ENCODE measurements around the gene ARID1B.

The ARID1B gene

DNA sequence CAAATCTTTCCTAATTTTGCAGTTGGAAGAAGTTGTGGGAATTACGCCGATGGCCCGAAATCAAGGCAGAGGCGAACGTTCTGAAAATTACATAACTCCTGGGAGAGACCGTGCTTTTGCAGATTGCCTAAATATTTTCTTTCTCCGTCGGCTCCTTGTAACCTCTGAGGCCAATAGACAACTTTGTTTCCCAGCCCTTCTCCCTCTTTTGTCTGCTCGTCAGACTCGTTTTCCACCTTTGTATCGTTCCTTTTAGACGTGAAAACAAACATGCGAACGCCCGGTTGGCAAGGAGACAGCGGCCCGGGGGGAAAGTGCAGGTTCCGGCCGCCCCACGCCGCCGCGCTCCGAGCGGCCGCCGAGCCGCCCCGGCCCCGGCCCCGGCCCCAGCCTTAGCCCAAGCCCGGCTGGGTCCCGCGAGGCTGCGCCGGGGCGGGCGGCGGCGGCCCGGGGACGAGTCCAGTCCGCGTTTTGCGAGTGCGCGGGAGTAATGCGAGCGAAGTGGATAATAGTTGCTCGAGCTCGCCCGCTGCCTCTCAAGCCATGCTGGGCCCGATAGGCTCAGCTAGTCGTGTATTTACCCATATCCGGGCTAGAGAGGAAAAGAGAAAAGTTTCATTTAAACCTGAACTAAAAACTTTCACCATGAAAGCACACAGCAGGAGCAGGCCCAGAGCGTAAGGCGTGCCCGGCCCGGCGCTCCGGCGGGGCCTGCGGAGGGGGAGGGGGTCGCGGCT, at the start of gene ARID1B:
Gene ARID1B, plus strand, starts transcription at position 539 of the 737 bp plus-strand sequence. CDS start 303 bp downstream, outside the sequence.
- peak; percentile 64 for DNase-seq (ENCODE audit: low spot score)

DNA sequence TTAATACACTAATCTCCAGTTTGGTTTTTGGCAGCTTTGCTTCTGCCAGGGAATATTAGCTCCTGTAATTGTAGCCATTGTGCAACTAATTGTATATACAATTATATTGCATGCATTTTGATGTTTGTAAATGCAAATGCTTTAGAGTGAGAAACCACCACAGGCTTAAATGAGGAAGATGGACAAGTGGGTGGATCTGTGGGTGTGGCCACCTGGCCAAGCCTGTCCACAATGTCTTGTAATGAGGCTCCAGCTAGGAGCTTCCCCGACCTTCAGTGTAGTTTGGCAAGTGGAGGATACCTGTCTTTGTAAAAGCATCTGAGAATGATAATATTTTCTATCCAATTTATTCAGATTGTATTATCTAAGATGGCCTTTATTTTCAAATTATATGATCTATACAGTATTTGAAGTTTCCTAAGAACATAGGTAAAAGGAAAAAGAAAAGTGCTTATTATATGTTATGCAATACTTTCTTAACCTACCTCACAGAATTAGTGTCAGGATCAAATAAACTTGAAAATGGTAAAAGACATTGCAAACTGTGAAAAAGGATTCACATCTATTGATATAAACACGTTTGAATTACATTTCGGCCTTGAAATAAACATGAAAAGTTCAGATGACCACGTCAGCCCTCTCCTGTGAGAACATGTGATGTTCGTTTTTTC, 49.3 kb upstream of the ARID1B start:
- DNase-seq (ENCODE audit: low spot score): no peak

DNA sequence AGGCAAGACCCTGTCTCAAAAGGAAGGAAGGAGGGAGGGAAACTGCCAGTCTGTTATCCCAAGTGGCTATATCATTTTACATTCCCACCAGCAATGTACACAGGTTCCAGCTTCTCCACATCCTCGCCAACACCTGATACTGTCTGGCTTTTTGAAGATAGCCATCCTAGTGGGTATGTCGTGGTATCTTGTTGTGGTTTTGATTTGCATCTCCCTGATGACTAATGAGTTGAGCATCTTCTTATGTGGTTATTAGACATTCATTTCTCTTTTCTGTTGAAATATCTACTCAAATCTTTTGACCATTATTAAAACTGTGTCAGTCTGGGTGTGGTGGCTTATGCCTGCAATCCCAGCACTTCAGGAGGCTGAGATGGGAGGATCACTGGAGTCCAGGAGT, 47.9 kb upstream of the ARID1B start:
- DNase-seq (ENCODE audit: low spot score): peak; percentile 21

DNA sequence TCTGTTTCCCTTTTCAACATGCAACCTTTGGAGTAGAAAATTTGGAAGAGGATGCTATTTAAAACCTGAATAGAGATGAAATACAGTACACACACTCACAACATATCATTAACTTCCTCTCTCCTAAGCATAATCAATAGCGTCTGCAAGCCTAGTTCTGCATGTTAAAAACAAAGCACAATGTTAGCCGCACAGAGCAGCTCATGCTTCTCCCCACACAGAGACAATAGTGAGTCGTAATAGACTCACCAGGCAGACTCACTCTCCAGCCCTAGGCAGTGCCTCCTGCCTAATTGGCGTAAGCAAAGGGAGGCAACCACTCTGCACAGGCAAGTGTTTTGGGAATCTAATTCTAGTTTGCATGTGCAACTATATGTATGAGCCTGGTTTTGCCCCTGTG, 45.8 kb upstream of the ARID1B start:
- DNase-seq (ENCODE audit: low spot score): peak; percentile 53

DNA sequence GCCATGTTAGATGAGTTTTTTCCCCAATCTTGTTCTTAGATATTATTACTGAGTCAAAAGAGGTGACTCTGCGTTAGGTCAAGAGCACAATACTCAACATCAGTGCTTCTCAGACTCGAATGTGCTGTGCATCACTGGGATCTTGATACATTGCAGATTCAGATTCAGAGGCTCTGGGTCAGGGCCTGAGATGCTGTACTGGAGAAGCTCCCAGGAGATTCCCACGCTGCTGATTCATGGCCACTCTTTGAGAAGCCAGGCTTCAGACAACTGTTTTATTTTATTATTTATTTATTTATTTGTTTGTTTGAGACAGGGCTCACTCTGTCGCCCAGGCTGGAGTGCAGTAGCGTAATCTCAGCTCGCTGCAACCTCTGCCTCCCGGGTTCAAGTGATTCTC, 41.4 kb upstream of the ARID1B start:
- no peak for DNase-seq (ENCODE audit: low spot score)

DNA sequence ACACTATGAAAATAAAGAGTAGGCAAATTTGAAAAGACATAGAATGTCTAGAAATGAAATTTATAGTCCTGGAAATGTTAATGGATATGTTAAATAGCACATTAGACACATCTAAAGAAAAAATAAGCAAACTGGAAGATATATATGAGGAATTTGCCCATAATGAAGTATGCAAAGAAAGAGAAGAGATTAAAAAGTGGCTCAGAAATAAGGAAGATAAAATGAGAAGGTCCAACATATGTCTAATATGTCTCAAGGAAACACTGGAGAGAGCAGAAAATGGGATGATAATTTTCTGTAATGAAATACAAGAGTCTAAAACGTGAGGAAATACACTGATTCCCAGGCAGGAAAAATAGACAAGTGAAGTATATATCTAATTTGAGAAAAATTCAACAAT, 36.6 kb upstream of the ARID1B start:
- DNase-seq (ENCODE audit: low spot score): no peak

DNA sequence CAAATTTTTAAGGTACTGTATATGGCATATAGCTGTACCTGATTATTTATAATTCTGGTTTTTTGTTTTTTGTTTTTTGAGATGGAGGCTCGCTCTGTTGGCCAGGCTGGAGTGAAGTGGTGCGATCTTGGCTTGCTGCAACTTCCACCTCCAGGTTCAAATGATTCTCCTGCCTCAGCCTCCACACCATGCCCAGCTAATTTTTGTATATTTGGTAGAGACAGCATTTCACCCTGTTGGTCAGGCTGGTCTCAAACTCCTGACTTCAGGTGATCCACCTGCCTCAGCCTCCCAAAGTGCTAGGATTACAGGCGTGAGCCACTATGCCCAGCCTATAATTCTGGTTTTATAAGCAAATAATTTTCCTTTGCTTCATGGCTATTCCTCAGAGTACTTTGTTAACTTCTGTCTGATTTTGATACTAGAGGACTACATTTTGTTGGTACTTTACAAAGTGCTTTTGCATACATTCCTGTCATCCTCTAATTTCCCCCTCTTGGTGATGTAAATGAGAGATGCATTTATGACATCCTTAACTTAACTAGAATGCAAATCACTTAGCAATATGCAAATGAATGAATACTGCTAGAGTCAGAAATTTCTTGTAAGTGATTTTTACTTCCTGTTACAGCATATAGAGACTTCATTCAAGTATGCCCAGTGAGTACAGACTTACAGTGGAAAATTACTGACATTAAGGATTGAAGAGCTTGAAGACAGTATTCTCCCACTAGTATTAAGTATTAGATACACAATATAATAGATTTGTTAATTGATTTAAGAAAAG, 35.7 kb upstream of the ARID1B start:
- DNase-seq (ENCODE audit: low spot score): peak; percentile 23

DNA sequence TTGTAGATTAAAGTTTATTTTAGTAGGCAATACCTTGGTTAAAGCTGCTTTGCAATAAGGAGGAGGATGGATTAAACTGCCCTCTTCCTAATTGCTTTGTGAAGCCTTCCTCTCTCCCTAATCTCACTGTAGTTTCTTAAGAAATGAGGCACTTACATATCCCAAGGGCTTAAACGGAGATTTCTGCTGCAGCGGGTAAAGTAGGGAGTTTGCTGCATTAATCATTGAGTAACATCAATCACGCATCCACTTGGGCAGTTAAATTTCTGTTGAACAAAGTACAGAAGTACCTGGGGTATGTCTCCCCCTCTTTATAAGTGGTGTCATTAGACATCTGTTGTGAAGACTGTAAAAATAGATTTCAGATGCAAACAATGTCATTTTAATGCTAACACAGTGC, 29.5 kb upstream of the ARID1B start:
- DNase-seq (ENCODE audit: low spot score): no peak

DNA sequence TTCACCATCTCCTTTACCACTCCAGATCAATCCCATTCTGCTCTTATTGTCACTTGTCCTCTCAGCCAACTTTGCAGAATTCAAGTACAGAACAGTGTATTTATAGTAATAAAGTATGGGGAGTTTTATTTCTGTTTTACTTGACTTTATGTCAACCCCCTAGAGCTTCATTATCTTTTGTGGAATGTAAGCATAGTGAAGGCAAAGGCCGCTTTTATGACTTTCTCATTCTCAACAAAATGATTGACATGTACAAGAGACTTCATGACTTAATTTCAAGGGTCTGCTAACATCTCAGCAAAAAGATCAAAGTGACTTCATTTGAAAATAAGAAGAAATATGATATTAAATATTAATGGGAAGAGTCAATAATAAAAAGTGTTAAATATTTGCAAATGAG, 28.7 kb upstream of the ARID1B start:
- no peak for DNase-seq (ENCODE audit: low spot score)

DNA sequence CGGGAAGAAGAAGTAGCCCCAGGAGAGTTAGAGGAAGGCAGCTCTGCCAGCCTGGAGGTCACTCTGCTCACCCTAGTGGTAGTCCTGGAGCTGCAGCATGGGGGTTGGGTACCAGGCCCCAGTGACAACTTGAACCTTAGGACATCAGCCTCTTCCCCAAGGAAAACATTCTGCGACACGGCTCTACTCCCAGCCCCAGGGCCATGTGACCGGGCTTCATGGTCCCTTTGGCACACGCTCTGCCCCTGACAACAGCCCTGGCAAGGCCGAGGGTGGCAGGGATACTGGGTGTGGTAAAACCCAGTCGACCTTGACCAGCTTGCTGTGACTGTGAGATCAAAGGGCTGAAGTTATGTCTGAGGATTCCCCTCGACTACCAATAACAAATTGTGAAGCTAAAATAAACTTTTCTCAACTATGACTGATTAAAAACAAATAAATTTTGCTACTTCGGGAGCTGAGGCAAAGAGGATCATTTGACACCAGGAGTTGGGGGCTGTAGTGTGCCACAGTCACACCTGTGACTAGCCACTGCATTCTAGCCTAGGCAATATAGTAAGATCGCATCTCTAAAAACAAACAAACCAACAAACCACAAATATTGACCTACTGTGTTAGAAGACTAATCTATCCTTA, 24.4 kb upstream of the ARID1B start:
- DNase-seq (ENCODE audit: low spot score): no peak

DNA sequence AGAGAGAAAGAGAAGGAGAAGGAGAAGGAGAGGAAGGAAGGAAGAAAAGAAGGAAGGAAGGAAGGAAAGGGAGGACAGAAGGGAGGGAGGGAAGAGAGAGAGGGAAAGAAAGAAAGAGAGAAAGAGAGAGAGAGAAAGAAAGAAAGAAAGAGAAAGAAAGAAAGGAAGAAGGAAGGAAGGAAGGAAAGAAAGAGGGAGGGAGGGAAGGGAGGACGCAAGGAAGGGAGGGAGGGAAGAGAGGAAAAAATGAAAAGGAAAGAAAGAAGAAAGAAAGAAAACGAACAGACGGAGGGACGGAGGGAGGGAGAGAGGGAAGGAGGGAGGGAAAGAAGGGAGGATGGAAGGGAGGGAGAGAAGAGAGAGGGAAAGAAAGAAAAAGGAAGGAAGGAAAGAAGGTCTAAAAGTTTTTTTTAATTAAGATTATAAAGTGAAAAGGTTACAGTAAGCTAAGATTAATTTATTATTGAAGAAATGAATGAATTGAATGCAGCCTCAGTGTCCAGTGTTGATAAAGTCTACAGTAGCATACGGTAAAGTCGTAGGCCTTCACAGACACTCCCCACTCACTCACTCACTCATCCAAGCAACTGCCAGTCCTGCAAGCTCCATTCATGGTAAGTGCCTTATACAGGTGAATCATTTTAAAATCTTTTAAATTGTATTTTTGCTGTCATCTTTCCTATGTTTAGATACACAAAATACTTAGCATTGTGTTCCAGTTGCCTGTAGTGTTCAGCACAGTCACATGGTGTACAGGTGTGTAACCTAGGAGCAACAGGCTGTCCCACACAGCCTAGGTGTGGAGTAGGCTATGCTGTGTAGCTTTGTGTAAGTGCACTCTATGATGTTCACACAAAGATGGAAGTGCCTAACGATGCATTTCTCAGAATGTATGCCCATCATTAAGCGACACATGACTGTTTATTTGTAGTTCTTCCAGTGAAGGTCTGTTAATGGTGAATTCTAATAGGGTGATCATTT, 20.3 kb upstream of the ARID1B start:
- no peak for DNase-seq (ENCODE audit: low spot score)

DNA sequence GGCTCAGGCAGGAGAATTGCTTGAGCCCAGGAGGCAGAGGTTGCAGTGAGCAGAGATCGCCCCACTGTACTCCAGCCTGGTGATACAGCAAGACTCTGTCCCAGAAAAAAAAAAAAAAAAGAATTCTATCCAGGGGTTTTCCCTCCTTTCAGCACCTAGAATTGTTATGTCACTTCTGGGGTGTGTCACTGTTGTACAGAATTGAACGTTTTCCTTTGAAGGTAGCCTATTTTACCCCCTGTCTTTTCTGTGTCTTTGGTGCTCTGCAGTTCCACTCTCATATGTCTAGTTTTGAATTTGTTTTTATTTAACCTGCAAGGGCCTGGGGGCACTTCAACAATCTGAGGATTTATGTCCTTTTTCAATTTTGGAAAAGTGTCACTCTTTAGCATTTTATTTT, 19.3 kb upstream of the ARID1B start:
- no peak for DNase-seq (ENCODE audit: low spot score)

DNA sequence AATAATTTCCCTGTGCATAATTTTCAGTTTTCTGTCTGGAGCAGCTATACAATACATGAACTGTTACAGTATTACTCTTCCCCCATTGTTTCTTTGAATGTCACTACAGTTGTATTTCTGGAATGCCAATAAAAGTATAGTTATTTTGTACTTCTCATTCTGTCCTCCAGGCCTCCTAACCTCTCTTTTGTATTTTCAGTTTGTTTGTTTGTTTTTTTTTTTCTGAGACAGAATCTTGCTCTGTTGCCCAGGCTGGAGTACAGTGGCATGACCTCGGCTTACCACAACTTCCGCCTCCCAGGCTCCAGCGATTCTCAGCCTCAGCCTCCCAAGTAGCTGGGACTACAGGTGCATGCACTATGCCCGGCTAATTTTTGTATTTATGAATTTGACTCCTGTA, 16.8 kb upstream of the ARID1B start:
- no peak for DNase-seq (ENCODE audit: low spot score)

DNA sequence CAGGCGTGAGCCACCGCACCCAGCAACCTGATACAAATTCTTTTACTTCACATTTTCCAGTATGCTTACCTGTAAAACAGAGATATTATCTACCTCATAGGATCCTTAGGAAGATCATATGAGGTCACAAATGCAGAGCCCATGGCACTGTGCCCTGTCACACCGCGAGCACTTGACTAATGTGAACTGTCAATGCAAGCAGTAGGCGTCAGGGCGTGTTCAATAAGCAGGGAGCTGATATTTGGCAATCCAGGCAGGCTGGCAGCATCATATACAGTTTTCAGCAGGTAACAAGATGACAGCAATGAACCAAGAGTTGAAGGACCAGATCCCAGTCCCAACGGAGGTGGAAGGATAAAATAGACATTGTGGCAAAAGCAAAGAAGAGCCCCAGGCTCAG, 14.6 kb upstream of the ARID1B start:
- DNase-seq (ENCODE audit: low spot score): no peak

DNA sequence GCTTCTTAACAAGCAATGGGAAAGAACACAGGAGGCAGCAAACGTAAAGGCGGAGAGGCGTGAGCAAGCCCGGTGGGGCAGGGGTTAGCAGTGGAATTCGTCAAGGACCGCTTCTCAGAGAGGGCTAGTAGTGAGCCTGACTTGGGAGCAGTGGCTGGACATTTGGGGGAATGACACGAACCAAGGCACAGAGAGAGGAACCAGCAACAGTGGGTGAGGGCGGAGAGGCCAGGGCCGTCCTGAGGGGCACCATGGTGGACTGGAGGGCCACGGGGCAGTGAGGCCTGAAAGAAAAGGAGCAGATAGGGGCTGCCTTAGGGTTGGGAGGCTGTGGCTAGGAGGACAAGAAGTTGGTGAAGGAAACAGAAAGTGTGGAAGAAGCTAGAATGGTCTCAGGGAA, 12.1 kb upstream of the ARID1B start:
- no peak for DNase-seq (ENCODE audit: low spot score)

DNA sequence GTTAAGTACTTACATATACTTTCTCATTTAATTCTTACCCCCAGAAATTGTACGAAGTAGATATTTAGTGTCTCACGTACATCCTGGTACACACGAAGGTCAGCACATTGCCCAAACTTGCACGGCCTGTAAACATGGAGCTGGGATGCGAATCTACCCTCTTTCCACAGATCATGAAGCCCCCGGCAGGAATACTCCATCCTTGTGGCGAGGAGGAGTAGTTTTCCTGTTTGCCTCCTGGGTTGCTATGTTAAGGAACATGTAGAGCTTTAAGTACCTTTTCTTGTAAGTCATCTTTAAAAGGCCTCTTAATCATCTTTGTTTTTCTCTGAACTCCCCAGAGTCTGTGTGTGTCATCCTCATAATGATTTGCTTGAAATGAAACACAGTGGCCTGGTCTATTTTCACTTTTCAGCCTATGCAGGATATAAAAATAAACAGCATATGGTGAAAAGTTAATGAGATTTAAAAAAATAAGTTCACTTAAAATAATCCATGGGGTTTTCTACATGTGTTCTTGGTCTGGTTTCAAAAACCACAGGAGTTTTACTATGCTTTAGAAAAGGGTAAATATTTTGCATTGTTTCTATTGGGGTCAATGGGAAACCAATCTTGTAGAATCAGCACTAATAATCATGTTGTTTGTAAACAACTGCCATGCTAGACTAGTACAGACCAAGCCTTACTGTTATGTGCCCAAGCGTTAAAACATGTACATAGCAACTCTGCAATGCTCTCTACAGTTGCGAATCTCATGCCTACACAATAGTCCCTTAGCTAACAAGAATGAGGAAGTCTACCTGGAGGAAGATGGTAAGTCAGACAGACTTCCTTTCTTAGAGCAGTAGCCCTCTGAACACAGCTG, 9.3 kb upstream of the ARID1B start:
- no peak for DNase-seq (ENCODE audit: low spot score)

DNA sequence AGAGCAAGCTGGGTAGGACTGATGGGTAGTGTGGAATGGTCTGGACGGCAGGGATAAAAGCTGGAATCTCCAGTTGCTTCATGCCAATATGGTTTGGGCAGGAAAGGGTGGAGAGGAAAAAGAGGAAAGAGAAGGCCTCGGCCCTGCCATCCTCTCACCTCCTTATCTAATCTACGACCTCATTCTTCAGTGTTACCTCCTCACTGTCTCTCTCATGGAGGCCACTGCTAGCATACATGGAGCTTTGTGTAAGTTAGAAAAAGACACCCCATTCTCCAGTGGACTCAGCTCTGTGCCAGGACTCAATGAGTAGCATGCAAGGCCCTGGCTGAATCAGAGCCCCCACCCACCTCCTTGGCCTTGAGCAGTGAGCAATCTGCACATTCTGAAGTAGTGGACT, 6.1 kb upstream of the ARID1B start:
- DNase-seq (ENCODE audit: low spot score): no peak

DNA sequence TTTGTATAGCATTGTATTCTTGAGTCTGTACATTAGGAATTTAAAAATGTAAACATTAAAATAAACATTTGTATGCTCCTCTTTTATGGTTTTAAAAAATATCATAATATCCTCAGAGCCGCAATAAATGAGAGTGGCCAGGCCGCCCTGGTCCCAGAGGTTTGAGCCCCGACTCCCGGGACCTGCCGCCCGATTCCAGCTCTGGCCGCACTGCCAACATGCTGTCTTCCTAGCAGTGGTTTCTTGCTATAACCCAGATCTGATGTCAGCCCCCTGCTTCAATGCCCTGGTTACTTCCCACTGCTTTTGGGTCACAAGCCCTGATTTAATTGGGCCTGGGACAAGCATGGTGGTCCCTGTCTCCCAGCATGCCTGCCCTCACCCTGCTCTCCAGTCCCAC, 5.4 kb upstream of the ARID1B start:
- DNase-seq (ENCODE audit: low spot score): no peak

DNA sequence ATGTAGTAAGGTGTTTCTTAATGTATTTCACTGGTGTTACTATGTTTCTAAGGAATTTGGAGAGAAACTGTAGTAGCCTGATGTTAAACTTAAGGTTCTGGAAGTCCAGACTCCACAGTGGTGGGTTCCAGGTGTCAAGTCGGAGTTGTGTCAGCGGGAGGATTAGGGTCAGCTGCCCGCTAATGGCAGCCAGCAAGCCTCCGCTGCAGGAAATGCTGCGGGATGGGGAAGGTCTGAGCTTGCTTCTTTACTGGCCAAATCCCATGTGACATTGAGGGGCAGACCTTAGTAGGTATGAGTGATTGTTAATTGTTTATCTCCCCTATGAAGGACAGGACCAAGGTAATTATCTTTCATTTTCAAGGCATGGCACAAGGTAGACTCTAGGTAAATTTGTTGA, 3.7 kb upstream of the ARID1B start:
- DNase-seq (ENCODE audit: low spot score): no peak
